ENCODE data around the gene ASAP2.

The ASAP2 gene

GRCh38 chr2:9306911-9307310 is 100.3 kb downstream of the ASAP2 start:
- TF ChIP-seq CTCF (conservative IDR thresholded peaks at IDR 0.05; ENCODE audit: low read length) (no peak), EZH2phosphoT487 (IDR thresholded peaks at IDR 0.05; ENCODE audit: borderline replicate concordance) (no peak)
- Histone ChIP-seq H3K4me3 (ENCODE audit: low read length, poor library complexity, severe bottlenecking) (no peak overlapping the region), H3F3A (ENCODE audit: low read depth) (no peaks in the 10 kb centered on the region), H3K36me3 (ENCODE audit: insufficient read depth, low read length) (no peaks in the 10 kb centered on the region), H3K9me2 (replicated peaks; ENCODE audit: low read depth, low read length) (no peaks in the 10 kb centered on the region), H3K4me2 (ENCODE audit: low read depth, low read length, poor library complexity, severe bottlenecking) (no peak overlapping the region), H3K4me1 (ENCODE audit: insufficient read depth, low read length, poor library complexity, severe bottlenecking) (no peaks in the 10 kb centered on the region), H4K20me1 (ENCODE audit: insufficient read depth, low read length, poor library complexity, severe bottlenecking) (no peaks in the 10 kb centered on the region), H3K9me3 (ENCODE audit: insufficient read depth, low read depth, low read length) (no peaks in the 10 kb centered on the region), H2AFZ (ENCODE audit: low read length) (no peak overlapping the region), H3K79me2 (ENCODE audit: insufficient read depth, low read length) (no peaks in the 10 kb centered on the region), H3K9ac (ENCODE audit: low read depth, low read length, poor library complexity, severe bottlenecking) (no peak overlapping the region), H3K27me3 (ENCODE audit: insufficient read depth, low read length, poor library complexity, severe bottlenecking) (no peaks in the 10 kb centered on the region)

- no peaks in the 10 kb centered on the region for H3K9me2 ChIP-seq (replicated peaks; ENCODE audit: low read depth, low read length)
- no peak overlapping the region for H3K9ac ChIP-seq (ENCODE audit: low read depth, low read length, poor library complexity, severe bottlenecking)
- H2AFZ ChIP-seq (ENCODE audit: low read length) = no peak overlapping the region
- no peaks in the 10 kb centered on the region for H4K20me1 ChIP-seq (ENCODE audit: insufficient read depth, low read length, poor library complexity, severe bottlenecking)
- no peaks in the 10 kb centered on the region for H3F3A ChIP-seq (ENCODE audit: low read depth)
- H3K27me3 ChIP-seq (ENCODE audit: insufficient read depth, low read length, poor library complexity, severe bottlenecking) = no peaks in the 10 kb centered on the region
- H3K36me3 ChIP-seq (ENCODE audit: insufficient read depth, low read length) = no peaks in the 10 kb centered on the region
- H3K9me3 ChIP-seq (ENCODE audit: insufficient read depth, low read depth, low read length) = no peaks in the 10 kb centered on the region
- no peak overlapping the region for H3K4me3 ChIP-seq (ENCODE audit: low read length, poor library complexity, severe bottlenecking)
- no peaks in the 10 kb centered on the region for H3K4me1 ChIP-seq (ENCODE audit: insufficient read depth, low read length, poor library complexity, severe bottlenecking)
- TF ChIP-seq EZH2phosphoT487 (IDR thresholded peaks at IDR 0.05; ENCODE audit: borderline replicate concordance) (no peak), CTCF (conservative IDR thresholded peaks at IDR 0.05; ENCODE audit: low read length) (no peak)
- no peak overlapping the region for H3K4me2 ChIP-seq (ENCODE audit: low read depth, low read length, poor library complexity, severe bottlenecking)
- no peaks in the 10 kb centered on the region for H3K79me2 ChIP-seq (ENCODE audit: insufficient read depth, low read length)
Measured at GRCh38 chr2:9307535-9307934, 100.9 kb downstream of the ASAP2 start.

- no peak overlapping the region for H3K4me3 ChIP-seq (ENCODE audit: low read length, poor library complexity, severe bottlenecking)
- no peak overlapping the region for H2AFZ ChIP-seq (ENCODE audit: low read length)
- no peak overlapping the region for H3K9ac ChIP-seq (ENCODE audit: low read depth, low read length, poor library complexity, severe bottlenecking)
- H3K79me2 ChIP-seq (ENCODE audit: insufficient read depth, low read length) = no peaks in the 10 kb centered on the region
- no peaks in the 10 kb centered on the region for H4K20me1 ChIP-seq (ENCODE audit: insufficient read depth, low read length, poor library complexity, severe bottlenecking)
- H3K9me3 ChIP-seq (ENCODE audit: insufficient read depth, low read depth, low read length) = no peaks in the 10 kb centered on the region
- no peaks in the 10 kb centered on the region for H3K27me3 ChIP-seq (ENCODE audit: insufficient read depth, low read length, poor library complexity, severe bottlenecking)
- TF ChIP-seq EZH2phosphoT487 (IDR thresholded peaks at IDR 0.05; ENCODE audit: borderline replicate concordance) (no peak), CTCF (conservative IDR thresholded peaks at IDR 0.05; ENCODE audit: low read length) (no peak)
- H3K4me1 ChIP-seq (ENCODE audit: insufficient read depth, low read length, poor library complexity, severe bottlenecking) = no peaks in the 10 kb centered on the region
- no peak overlapping the region for H3K4me2 ChIP-seq (ENCODE audit: low read depth, low read length, poor library complexity, severe bottlenecking)
- no peaks in the 10 kb centered on the region for H3K9me2 ChIP-seq (replicated peaks; ENCODE audit: low read depth, low read length)
- no peaks in the 10 kb centered on the region for H3F3A ChIP-seq (ENCODE audit: low read depth)
- H3K36me3 ChIP-seq (ENCODE audit: insufficient read depth, low read length) = no peaks in the 10 kb centered on the region
Measured at GRCh38 chr2:9308186-9308955, 101.8 kb downstream of the ASAP2 start.
